GM23338 (cell line): ENCODE results near the gene LCNL1. TPM values are rescaled to one million over a fixed set of nuclear protein-coding genes. Genes with fewer than 3 reads are reported as not detected.

Experiments used
- ATAC-seq: fragments of 200-7000 bp; cut with Tn5 transposase; 3 replicates; pipeline ENCODE4 v1.9.1; 2020
- DNase-seq: peaks from one replicate; pipeline ENCODE4 v3.0.0-alpha.2; 2015; ENCODE audit warnings: low spot score
- H2AFZ ChIP-seq: fragments of 200-600 bp; sonication (generic); 2 replicates; pipeline ENCODE4 v1.8.0; 2016; ENCODE audit warnings: antibody characterized with exemption, mild to moderate bottlenecking, moderate library complexity
- H3F3A ChIP-seq: fragments of 200-600 bp; sonication (generic); replicated peaks from 2 replicates; pipeline ENCODE4 v1.8.0; 2017; ENCODE audit warnings: antibody characterized with exemption, mixed run types, low read depth
- H3K27ac ChIP-seq: fragments of 200-600 bp; sonication (generic); 2 replicates; pipeline ENCODE4 v1.6.1; 2016; ENCODE audit warnings: low read depth
- H3K27me3 ChIP-seq: fragments of 200-600 bp; sonication (generic); 2 replicates; pipeline ENCODE4 v1.8.0; 2016; ENCODE audit warnings: mild to moderate bottlenecking, mixed run types, moderate library complexity; ENCODE audit not compliant: insufficient read depth
- H3K36me3 ChIP-seq: fragments of 200-600 bp; sonication (generic); 2 replicates; pipeline ENCODE4 v1.8.0; 2016; ENCODE audit warnings: mild to moderate bottlenecking; ENCODE audit not compliant: insufficient read depth
- H3K4me1 ChIP-seq: fragments of 200-600 bp; sonication (generic); 2 replicates; pipeline ENCODE4 v1.8.0; 2016; ENCODE audit warnings: mild to moderate bottlenecking, moderate library complexity; ENCODE audit not compliant: insufficient read depth
- H3K4me2 ChIP-seq: fragments of 200-600 bp; sonication (generic); 2 replicates; pipeline ENCODE4 v1.7.1; 2017; ENCODE audit warnings: mixed run types
- H3K4me3 ChIP-seq: fragments of 200-600 bp; sonication (generic); 2 replicates; pipeline ENCODE4 v1.6.1; 2016; ENCODE audit warnings: mixed run types
- H3K79me2 ChIP-seq: fragments of 200-600 bp; sonication (generic); replicated peaks from 2 replicates; pipeline ENCODE4 v1.8.0; 2017; ENCODE audit warnings: mild to moderate bottlenecking; ENCODE audit not compliant: insufficient read depth
- H3K9me2 ChIP-seq: fragments of 200-600 bp; sonication (generic); 2 replicates; pipeline ENCODE4 v1.8.0; 2017; ENCODE audit not compliant: insufficient read depth
- H4K20me1 ChIP-seq: fragments of 200-600 bp; sonication (generic); replicated peaks from 2 replicates; pipeline ENCODE4 v1.8.0; 2017; ENCODE audit warnings: mild to moderate bottlenecking; ENCODE audit not compliant: insufficient read depth
- H3K27ac Mint-ChIP-seq: 2 replicates; pipeline ENCODE4 v1.8.0; 2020; ENCODE audit warnings: inconsistent platforms, mild to moderate bottlenecking, moderate library complexity, mixed read lengths
- H3K27me3 Mint-ChIP-seq: 3 replicates; pipeline ENCODE4 v1.8.0; 2022; ENCODE audit warnings: low read depth, mild to moderate bottlenecking, moderate library complexity, mixed read lengths, inconsistent platforms; ENCODE audit not compliant: insufficient read depth, poor library complexity
- H3K36me3 Mint-ChIP-seq: 3 replicates; pipeline ENCODE4 v1.8.0; 2021; ENCODE audit warnings: low read depth, mild to moderate bottlenecking, inconsistent platforms, moderate library complexity, mixed read lengths
- H3K4me1 Mint-ChIP-seq: 3 replicates; pipeline ENCODE4 v1.8.0; 2020; ENCODE audit warnings: mild to moderate bottlenecking, inconsistent platforms, mixed read lengths
- H3K4me3 Mint-ChIP-seq: 3 replicates; pipeline ENCODE4 v1.8.0; 2021; ENCODE audit warnings: moderate library complexity, mild to moderate bottlenecking, inconsistent platforms, mixed read lengths
- H3K9me3 Mint-ChIP-seq: 3 replicates; pipeline ENCODE4 v1.8.0; 2020; ENCODE audit warnings: moderate library complexity, mild to moderate bottlenecking, inconsistent platforms, mixed read lengths
- EZH2 ChIP-seq: fragments of 200-600 bp; sonication (generic); IDR thresholded peaks from one replicate; pipeline ENCODE4 v1.8.0; 2017; ENCODE audit warnings: antibody characterized with exemption, mild to moderate bottlenecking, low read depth; ENCODE audit not compliant: unreplicated experiment
- NANOG ChIP-seq: IDR thresholded peaks from 2 replicates; pipeline ENCODE4 v1.6.1; 2016; ENCODE audit warnings: antibody characterized with exemption, borderline replicate concordance
- POLR2AphosphoS5 ChIP-seq: IDR thresholded peaks from 2 replicates; pipeline ENCODE4 v1.6.1; 2016; ENCODE audit warnings: antibody characterized with exemption, low read depth
- REST ChIP-seq: IDR thresholded peaks from one replicate; pipeline ENCODE4 v1.6.1; 2018; ENCODE audit warnings: antibody characterized with exemption; ENCODE audit not compliant: unreplicated experiment
- STAT1 ChIP-seq: IDR thresholded peaks from one replicate; pipeline ENCODE4 v1.6.1; 2016; ENCODE audit warnings: antibody characterized with exemption; ENCODE audit not compliant: unreplicated experiment
- ZNF114 ChIP-seq: fragments of 250-450 bp; sonication (Bioruptor Pico); IDR thresholded peaks from 2 replicates; pipeline ENCODE4 v1.5.0; 2020; ENCODE audit warnings: mild to moderate bottlenecking, moderate library complexity
- ZNF331 ChIP-seq: fragments of 250-450 bp; sonication (Bioruptor Pico); IDR thresholded peaks from 2 replicates; pipeline ENCODE4 v1.5.0; 2020; ENCODE audit warnings: low read depth, mild to moderate bottlenecking, moderate library complexity
- polyA plus RNA-seq: library from polyadenylated mRNA; unstranded; fragments of >200 nt; fragmentation: Nextera tagmentation; extraction: Ambion mirVana; gene quantifications from 2 replicates; pipeline ENCODE4 v1.2.1, GENCODE V29; 2016
- total RNA-seq: library from RNA; depleted of rRNA; stranded (reverse); fragments of >200 nt; shearing (Covaris generic); gene quantifications from 2 replicates; pipeline ENCODE4 v1.2.3, GENCODE V29; 2014
- TF ChIP-seq, protein P1 (sequence below): fragments of 250-450 bp; sonication (Bioruptor Pico); IDR thresholded peaks from 2 replicates; pipeline ENCODE4 v1.5.0; 2020; ENCODE audit warnings: mild to moderate bottlenecking, moderate library complexity
- TF ChIP-seq, protein P2 (sequence below), 2 experiments: fragments of 200-600 bp in 1 of 2; sonication (generic) in 1 of 2; conservative IDR thresholded peaks; 2 replicates each; pipeline versions ENCODE4 v1.5.1 to v1.6.1; 2016 to 2017; ENCODE audit warnings: antibody characterized with exemption in 2 of 2, low read depth in 2 of 2, mild to moderate bottlenecking in 2 of 2, moderate library complexity in 1 of 2

LCNL1 gene
- total and polyA plus RNA-seq, 2 experiments from 2014 or later: 0.11 TPM; not detected in 1

DNA sequence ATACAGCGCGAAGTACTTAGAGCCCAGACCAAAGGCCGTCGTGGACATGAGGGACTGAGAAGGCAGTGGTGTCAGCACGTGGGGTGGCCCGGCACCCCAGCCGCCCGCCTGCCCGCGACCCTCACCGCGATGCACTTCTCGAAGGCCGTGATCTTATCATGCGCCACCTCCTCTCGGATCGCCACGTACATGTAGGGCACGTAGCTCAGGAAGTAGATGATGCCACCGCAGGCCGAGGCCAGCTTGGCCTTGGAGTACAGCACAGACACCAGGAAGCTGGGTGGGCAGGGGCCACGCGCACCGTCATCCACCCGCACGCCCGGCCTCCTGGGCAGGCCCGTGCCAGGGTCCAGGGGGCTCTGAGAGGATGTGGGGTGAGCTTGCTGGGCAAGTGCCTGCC is 34.3 kb downstream of the LCNL1 start (continued):
- TF ChIP-seq, protein P1, sequence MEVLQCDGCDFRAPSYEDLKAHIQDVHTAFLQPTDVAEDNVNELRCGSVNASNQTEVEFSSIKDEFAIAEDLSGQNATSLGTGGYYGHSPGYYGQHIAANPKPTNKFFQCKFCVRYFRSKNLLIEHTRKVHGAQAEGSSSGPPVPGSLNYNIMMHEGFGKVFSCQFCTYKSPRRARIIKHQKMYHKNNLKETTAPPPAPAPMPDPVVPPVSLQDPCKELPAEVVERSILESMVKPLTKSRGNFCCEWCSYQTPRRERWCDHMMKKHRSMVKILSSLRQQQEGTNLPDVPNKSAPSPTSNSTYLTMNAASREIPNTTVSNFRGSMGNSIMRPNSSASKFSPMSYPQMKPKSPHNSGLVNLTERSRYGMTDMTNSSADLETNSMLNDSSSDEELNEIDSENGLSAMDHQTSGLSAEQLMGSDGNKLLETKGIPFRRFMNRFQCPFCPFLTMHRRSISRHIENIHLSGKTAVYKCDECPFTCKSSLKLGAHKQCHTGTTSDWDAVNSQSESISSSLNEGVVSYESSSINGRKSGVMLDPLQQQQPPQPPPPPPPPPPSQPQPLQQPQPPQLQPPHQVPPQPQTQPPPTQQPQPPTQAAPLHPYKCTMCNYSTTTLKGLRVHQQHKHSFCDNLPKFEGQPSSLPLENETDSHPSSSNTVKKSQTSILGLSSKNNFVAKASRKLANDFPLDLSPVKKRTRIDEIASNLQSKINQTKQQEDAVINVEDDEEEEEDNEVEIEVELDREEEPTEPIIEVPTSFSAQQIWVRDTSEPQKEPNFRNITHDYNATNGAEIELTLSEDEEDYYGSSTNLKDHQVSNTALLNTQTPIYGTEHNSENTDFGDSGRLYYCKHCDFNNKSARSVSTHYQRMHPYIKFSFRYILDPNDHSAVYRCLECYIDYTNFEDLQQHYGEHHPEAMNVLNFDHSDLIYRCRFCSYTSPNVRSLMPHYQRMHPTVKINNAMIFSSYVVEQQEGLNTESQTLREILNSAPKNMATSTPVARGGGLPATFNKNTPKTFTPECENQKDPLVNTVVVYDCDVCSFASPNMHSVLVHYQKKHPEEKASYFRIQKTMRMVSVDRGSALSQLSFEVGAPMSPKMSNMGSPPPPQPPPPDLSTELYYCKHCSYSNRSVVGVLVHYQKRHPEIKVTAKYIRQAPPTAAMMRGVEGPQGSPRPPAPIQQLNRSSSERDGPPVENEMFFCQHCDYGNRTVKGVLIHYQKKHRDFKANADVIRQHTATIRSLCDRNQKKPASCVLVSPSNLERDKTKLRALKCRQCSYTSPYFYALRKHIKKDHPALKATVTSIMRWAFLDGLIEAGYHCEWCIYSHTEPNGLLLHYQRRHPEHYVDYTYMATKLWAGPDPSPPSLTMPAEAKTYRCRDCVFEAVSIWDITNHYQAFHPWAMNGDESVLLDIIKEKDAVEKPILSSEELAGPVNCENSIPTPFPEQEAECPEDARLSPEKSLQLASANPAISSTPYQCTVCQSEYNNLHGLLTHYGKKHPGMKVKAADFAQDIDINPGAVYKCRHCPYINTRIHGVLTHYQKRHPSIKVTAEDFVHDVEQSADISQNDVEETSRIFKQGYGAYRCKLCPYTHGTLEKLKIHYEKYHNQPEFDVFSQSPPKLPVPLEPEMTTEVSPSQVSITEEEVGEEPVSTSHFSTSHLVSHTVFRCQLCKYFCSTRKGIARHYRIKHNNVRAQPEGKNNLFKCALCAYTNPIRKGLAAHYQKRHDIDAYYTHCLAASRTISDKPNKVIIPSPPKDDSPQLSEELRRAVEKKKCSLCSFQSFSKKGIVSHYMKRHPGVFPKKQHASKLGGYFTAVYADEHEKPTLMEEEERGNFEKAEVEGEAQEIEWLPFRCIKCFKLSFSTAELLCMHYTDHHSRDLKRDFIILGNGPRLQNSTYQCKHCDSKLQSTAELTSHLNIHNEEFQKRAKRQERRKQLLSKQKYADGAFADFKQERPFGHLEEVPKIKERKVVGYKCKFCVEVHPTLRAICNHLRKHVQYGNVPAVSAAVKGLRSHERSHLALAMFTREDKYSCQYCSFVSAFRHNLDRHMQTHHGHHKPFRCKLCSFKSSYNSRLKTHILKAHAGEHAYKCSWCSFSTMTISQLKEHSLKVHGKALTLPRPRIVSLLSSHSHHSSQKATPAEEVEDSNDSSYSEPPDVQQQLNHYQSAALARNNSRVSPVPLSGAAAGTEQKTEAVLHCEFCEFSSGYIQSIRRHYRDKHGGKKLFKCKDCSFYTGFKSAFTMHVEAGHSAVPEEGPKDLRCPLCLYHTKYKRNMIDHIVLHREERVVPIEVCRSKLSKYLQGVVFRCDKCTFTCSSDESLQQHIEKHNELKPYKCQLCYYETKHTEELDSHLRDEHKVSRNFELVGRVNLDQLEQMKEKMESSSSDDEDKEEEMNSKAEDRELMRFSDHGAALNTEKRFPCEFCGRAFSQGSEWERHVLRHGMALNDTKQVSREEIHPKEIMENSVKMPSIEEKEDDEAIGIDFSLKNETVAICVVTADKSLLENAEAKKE (CRISPR knock-in tag): no peak

DNA sequence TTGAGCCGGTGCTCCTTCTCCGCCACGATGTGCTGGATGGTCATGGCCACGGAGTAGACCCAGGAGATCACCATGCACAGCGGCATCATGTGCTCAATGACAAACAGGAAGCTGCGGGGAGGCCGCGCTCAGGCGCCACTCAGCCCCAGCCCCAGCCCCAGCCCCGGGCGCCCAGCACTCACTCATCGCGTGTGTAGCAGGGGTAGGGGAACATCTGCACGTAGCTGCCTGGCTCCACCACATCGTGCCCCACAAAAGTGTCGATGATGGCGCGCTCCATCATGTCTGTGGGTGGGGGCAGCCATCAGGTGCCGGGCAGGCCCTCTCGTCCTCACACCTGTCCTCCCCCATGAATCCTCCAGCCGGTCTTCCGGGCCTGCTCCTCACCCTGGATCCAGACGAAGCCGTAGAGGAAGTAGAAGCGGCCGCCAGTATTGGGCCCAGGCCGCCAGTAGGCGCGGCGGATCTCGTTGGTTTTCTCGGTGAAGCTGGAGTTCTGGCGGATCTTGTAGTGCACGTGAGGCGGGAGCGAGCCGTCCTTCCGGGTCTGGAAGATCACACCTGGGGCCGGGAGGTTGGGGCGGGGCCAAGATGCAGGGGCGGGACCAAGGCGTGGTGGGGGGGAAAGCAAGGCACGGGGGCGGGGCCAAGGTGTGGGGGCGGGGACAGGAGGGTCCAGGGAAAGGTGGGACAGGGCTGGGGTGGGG is 35.2 kb downstream of the LCNL1 start:
- ATAC-seq (peak; percentile 3; the same call in 2 of the 3 replicates), DNase-seq (peak; percentile 65)
- Histone ChIP-seq H3K27ac (no peak overlapping the region), H3K4me2 (no peak overlapping the region), H2AFZ (no peak overlapping the region), H3F3A (0 out of 2 replicates have a peak, but pooled peaks cover 3% of the 10 kb centered on the region), H3K4me3 (no peak overlapping the region), H3K9me2 (no peaks in the 10 kb centered on the region), H3K4me1 (peaks cover 4% of the 10 kb centered on the region; the same call in 1 of the 2 replicates), H3K79me2 (no peaks in the 10 kb centered on the region), H3K27me3 (no peaks in the 10 kb centered on the region), H3K36me3 (no peaks in the 10 kb centered on the region), H4K20me1 (no peaks in the 10 kb centered on the region)
- Mint-ChIP-seq H3K4me1 (no peaks in the 10 kb centered on the region; the same call in 2 of the 3 replicates), H3K4me3 (no peak overlapping the region), H3K36me3 (peaks cover 2% of the 10 kb centered on the region; the same call in 1 of the 3 replicates), H3K27me3 (peaks cover 7% of the 10 kb centered on the region), H3K27ac (no peak overlapping the region), H3K9me3 (no peaks in the 10 kb centered on the region)
- no peak for TF ChIP-seq ZNF331 (CRISPR knock-in tag)
- TF ChIP-seq NANOG: no peak
- TF ChIP-seq, protein P2, sequence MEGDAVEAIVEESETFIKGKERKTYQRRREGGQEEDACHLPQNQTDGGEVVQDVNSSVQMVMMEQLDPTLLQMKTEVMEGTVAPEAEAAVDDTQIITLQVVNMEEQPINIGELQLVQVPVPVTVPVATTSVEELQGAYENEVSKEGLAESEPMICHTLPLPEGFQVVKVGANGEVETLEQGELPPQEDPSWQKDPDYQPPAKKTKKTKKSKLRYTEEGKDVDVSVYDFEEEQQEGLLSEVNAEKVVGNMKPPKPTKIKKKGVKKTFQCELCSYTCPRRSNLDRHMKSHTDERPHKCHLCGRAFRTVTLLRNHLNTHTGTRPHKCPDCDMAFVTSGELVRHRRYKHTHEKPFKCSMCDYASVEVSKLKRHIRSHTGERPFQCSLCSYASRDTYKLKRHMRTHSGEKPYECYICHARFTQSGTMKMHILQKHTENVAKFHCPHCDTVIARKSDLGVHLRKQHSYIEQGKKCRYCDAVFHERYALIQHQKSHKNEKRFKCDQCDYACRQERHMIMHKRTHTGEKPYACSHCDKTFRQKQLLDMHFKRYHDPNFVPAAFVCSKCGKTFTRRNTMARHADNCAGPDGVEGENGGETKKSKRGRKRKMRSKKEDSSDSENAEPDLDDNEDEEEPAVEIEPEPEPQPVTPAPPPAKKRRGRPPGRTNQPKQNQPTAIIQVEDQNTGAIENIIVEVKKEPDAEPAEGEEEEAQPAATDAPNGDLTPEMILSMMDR (conservative IDR thresholded peaks at IDR 0.05; ENCODE audit: low read depth in 2 of 2): no peak
- no peak for TF ChIP-seq REST
- no peak for TF ChIP-seq STAT1
- no peak for TF ChIP-seq POLR2AphosphoS5
- TF ChIP-seq EZH2: no peak
- TF ChIP-seq ZNF114 (CRISPR knock-in tag): no peak
